MM.1S (cell line): ENCODE results near the gene C20orf141.

Source experiments
- CTCF ChIP-seq: fragments of 300-600 bp; sonication (generic); IDR thresholded peaks from 2 replicates; pipeline ENCODE4 v1.5.1; 2016; ENCODE audit warnings: antibody characterized with exemption, low read length, mixed read lengths
- EZH2 ChIP-seq: fragments of 300-600 bp; sonication (generic); optimal IDR thresholded peaks from 2 replicates; pipeline ENCODE3; 2017; ENCODE audit warnings: low read depth, mild to moderate bottlenecking, antibody characterized with exemption, low read length, mixed read lengths

GRCh38 chr20:2767768-2768631, 46.8 kb upstream of the C20orf141 start:
- no peak for TF ChIP-seq CTCF
- no peak for TF ChIP-seq EZH2
